NCI-H2029 (cell line): ENCODE measurements around the gene DGCR6L.
"Not testable (repeated sequence)": the region's sequence is repeated elsewhere in the genome, so short reads cannot be mapped to it uniquely, and the experiment has no call there.

Source experiments
- DNase-seq: peaks from one replicate; lab custom pipeline; 2025; lab: John Stamatoyannopoulos, UW

The DGCR6L gene

GRCh38 chr22:20308806-20309650, 10.8 kb downstream of the DGCR6L start:
- not testable (repeated sequence) for DNase-seq

DNA sequence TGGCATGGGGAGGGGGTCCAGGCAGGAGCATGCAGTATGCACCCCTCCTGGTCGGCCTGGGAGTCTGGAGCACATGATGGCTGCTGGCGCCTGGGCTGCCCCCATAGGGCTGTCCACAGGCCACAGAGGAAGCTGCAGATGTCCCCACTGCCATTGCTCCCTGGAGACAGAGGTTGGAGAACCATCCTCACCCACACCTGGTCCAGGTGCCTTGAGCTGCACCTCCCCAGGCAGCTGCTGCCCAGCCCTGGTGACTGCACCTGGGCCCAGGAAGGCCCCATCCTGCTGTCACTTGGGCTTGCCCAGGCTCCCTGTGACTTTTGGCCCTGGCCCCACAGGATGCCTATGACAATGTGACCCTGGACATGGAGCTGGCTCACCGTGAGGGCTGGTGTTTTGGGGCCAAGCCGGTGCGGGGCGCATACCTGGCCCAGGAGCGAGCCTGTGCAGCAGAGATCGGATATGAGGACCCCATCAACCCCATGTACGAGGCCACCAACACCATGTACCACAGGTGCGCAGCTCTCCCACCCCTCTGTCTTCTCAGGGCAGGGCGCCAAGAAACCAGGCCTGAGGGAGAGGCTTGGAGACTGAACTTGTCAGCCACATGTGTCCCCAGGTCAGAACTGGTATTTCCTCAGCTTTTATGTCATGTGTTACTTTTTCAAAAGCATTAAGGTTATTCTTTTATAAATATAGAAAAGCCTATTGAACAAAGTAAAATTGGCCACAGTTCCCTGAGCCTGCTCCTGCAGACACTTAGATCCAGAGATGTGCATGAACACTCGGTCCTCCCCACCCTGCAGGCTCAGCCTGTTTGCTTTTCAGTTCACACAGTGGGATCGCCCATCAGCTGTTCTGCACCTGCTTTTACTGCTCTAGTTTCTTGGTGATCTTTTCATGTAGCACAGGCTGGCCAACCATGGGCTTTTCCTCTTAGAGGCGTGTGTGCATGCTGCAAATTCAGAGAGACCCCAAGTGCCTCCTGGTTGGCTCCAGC, 12.1 kb downstream of the DGCR6L start:
- DNase-seq, result not testable (repeated sequence)

DNA sequence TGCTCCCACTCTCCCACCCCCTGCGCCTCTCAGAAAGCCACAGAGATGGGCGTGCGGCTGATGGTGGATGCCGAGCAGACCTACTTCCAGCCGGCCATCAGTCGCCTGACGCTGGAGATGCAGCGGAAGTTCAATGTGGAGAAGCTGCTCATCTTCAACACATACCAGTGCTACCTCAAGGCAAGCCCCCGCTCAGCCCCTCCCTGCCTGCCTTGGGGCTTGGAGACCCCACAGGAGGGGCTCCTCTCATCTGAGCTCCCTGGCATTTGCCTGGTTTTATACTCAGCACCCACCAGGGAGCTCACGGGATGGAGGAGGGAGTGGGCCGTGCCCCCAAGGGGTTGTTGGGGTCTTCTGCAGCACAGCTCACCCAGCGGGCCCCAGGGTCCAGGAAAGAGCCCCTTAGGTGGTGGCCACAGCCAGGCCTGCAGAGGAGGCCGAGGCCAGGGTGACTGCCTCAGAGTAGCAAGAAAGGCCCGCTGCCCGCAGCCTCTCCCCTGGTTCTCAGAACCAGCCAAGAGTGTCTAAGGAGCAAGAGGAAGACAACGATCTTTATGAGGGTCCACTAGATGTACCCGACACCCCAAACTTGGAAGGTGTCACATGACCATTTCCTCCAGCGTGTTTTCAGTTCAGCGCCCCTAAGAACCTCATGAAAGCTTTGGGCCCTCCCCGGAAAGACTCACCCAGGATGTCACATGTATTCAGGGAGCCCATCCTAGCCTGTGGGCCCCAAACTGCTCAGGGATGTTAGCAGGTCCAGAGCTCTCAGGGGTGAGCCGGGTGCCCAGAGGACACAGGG, 13.0 kb downstream of the DGCR6L start:
- not testable (repeated sequence) for DNase-seq

- no peak for DNase-seq
Measured at GRCh38 chr22:20305894-20306645, 13.8 kb downstream of the DGCR6L start.

- DNase-seq, result not testable (repeated sequence)
Measured at GRCh38 chr22:20305230-20305893, 14.5 kb downstream of the DGCR6L start.

DNA sequence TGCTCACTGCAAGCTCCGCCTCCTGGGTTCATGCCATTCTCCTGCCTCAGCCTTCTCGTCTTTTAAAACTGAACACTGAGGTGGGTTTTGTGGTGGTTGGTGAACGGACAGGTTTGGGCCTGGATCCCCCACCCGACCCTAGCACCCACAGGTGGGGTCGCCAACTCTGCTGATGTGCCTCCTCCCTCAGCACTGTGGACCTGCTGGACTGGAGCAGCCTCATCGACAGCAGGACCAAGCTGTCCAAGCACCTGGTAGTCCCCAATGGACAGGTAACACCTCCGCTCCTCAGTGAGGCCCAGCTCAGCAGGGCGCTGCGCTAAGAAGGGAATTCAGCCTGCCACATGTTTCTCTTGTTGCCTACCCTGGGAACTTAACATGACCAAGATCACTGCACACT, 15.2 kb downstream of the DGCR6L start:
- no peak for DNase-seq

GRCh38 chr22:20303229-20303534, 16.7 kb downstream of the DGCR6L start:
- not testable (repeated sequence) for DNase-seq

GRCh38 chr22:20302438-20303228, 17.2 kb downstream of the DGCR6L start:
- DNase-seq, result no peak

DNA sequence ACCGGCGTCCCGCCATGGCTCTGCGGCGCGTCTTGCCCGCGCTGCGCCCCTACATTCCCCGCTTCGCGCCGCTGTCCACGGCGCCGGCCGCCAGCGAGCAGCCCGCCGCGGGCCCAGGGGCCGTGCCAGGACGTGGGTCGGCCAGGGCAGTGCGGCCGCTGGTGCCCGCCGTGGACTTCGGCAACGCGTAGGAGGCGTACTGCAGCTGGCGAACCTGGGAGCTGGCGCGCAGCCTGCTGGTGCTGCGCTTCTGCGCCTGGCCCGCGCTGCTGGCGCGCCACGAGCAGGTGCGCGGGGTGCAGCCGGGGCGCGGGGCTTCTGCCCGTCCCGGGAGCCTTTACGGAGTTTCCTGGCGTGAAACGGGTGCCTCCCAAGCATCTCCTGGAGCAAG, 20.1 kb downstream of the DGCR6L start:
- no peak for DNase-seq

DNA sequence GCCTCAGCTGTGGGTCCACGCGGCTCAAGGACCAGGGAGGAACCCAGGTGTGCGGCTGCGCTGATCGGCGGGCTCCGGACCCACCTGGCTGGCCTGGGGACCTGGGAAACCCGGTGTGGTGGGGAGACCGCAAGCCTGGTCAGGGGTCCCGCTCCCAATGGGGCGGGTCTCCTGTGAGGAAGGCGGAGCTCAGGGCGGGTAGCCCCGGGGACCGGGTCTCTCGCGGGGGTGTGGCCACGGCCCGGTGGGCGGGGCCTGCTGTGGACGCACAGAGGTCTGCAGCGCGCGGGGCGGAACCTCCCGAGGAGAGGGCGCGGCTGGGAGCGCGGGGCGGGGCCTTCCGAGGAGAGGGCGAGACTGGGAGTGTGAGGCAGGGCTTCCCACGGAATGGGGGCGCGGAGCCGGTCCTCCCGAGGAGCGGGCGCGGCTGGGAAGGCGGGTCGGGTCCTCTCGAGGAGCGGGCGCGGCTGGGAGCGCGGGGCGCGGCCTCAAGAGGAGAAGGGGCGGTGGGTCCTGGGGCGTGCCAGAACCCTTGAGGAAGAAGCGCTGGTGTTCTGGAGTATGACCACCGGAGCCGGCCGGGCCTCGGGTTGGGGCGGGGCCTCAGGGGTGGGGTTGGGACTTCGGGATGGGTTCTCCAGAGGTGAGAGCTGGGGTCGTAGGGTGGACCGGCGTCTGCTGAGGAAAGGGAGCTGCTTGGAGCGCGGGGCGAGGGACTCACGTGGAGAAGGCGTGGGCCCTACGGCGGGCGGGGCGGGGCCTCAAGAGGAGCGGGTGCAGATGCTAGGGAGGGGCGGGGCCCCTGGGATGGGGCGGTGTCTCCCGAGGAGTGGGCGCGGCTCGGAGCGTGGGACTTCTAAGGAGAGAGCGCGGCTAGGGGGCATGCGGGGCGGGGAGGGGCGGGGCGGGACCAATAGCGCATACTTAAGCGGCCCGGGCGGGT, 20.8 kb downstream of the DGCR6L start:
- peak; percentile 64 for DNase-seq

- no peak for DNase-seq
Measured at GRCh38 chr22:20298110-20298802, 21.6 kb downstream of the DGCR6L start.

DNA sequence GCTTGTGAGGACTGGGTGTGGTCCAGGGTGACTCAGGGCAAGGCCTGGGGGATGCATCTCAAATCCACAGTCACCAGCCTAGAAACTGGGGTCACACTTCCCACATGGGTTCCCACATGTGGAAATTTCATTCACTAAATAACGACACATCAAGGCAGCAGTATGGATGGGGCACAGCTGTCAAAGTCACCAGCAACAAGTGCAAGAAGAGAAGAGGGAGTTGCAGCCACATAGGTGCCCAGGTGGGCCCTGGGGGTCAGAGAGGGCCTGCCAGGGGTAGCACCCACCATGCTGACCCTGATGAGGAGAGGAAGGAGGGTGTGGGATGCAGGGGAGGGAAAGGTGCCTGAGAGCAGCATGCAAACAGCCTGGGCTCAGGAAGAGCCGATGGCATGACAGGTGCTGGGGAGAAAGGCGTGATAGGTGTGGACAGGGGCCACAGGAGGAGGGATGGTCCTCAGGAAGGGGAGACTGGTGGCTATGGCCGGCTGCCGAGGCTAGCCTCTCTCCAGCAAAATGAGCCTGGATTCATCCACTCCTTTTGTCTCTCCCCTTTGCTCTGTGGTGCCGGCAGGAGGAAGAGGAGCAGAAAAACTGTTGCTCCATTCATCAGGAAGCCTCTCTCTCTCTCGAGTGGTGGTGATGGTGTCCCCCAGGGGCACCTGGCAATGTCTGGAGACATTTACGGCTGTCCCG, 22.3 kb downstream of the DGCR6L start:
- no peak for DNase-seq

- no peak for DNase-seq
Measured at GRCh38 chr22:20296598-20296997, 23.3 kb downstream of the DGCR6L start.

GRCh38 chr22:20295262-20296064, 24.4 kb downstream of the DGCR6L start:
- no peak for DNase-seq

DNA sequence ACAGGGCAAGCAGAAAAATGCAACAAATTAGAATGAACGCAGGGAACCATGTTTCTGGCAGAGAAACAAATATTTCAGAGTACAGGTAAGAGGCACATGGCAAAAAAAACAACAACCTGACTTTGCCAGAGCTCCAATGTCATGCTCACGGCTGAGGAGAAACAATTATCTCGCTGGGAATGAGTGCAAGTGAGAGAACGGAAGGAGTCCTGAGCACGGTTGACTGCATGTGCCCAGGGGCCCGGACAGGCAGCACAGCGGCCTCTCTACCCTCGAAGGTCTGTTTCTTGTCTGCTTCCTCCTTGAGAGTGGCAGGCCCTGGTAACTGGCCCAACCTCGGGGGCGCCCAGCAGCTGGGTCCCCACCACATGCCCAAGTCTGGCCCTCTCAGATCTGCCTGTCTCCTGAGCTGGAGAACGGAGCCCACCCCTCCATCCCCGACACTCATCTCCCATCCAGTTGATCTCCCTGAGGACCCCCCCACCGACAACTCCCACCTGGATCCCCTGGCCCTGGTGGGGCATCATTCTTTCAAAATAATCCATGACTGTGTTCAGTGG, 27.1 kb downstream of the DGCR6L start:
- no peak for DNase-seq

DNA sequence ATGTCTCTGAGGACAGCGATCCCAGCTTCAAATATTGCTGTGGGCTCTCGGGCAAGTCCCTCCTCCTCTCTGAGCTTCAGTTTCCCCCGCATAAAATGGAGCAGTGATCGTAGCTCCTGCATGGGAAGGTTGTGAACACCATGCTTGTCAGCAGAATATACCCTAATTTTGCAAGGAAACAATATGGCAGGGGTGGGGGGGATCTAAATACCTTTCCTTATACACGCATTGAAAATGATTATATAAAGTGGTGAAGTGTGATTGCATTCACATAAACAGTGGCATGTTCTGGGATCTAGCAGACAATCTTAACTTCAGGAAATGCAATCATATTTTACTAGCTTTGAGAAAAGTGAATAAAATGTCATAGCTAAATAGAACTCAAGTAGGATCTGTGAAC, 27.8 kb downstream of the DGCR6L start:
- no peak for DNase-seq
